Fibroblast of skin of back (primary cell): Measurements from ENCODE around the gene MED12.
"Not testable (repeated sequence)": the region's sequence is repeated elsewhere in the genome, so short reads cannot be mapped to it uniquely, and the experiment has no call there.

Experiments
- DNase-seq: peaks from one replicate; pipeline ENCODE4 v3.0.0-alpha.2; 2013

The MED12 gene

GRCh38 chrX:71166461-71166860 is 48.1 kb downstream of the MED12 start:
- no peak for DNase-seq

DNA sequence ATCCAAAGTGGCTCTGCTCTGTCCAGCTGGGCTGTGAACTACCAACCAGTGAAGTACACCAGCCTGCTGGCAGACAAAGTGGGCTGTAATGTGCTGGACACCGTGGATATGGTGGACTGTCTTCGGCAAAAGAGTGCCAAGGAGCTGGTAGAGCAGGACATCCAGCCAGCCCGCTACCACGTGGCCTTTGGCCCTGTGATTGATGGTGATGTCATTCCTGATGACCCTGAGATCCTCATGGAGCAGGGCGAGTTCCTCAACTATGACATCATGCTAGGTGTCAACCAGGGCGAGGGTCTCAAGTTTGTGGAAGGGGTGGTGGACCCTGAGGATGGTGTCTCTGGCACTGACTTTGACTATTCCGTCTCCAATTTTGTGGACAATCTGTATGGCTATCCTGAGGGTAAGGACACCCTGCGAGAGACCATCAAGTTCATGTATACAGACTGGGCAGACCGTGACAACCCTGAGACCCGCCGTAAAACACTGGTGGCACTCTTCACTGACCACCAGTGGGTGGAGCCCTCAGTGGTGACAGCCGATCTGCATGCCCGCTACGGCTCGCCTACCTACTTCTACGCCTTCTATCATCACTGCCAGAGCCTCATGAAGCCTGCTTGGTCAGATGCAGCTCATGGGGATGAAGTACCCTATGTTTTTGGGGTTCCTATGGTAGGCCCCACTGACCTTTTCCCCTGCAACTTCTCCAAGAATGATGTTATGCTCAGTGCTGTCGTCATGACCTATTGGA is 48.8 kb downstream of the MED12 start:
- no peak for DNase-seq

DNA sequence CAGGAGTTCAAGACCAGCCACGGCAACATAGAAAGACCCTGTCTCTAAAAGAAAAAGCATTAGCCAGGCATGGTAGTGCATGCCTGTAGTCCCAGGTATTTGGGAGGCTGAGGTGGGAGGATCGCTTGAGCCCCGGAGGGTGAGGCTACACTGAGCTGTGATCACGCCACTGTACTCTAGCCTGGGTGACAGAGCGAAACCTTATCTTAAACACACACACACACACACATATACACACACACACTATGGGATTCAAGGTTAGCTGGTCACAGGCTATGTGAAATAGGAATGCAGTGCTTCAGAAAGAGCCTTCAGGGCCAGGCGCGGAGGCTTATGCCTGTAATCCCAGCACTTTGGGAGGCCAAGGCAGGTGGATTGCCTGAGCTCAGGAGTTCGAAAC is 49.7 kb downstream of the MED12 start:
- DNase-seq, result no peak

GRCh38 chrX:71169586-71169985 is 51.2 kb downstream of the MED12 start:
- DNase-seq, result no peak

DNA sequence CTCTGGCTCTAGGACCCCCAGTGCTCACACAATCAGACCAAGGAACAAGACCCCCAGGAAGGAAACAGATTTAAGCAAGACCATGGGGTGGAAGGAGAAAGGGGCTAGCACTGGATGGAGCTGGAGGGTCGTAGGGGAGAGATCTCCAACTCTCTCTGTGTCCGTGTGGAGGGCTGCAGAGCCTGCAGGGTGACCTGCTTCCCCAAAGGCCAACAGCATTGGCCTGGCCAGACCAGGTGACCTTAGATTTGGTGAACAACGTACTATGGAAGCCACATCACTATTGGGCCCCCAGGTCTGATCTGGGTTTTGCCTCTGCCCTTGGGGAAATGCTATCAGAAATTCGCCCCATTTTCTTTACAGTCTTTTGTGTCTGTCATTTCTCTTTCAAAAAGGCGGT is 52.3 kb downstream of the MED12 start:
- no peak for DNase-seq

GRCh38 chrX:71171110-71171801 is 52.9 kb downstream of the MED12 start:
- no peak for DNase-seq

DNA sequence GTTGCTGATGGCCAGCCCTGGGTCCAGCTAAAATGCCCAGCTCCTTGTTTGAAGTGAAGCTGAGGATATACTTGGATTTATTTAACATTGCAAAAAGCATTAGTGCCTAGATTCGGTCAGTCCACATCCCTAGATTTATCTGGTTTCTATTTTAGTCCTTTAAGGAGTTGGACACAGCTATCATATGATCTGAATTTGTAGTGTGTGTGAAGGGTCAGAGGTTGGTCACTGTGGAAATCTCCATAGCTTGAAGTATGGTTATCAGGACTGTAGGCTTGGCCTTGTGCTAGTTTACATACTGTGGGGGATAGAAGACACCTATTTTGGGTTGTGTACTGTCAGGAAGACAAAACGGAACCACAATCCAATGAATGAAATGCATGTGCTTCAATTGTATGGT is 55.0 kb downstream of the MED12 start:
- no peak for DNase-seq

DNA sequence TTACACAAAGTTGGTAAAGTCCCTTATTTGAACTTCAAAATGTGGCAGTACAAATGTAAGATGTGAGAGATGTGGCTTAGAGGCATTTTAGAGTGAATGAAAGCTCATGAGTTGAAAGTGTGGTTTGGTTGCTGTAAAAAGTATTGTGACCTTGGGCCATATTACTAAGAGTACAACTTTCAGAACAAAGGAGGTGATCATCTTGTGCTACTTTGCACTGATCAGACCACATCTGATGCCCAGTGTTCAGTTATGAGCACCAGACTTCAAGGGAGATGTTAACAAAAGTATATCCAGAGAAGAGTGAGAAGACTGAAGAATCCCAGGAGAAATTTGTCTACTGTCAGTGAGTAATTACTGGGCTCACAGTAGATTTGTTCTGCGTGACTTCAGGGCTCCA is 56.4 kb downstream of the MED12 start:
- no peak for DNase-seq

GRCh38 chrX:71175531-71175930 is 57.1 kb downstream of the MED12 start:
- DNase-seq, result no peak

DNA sequence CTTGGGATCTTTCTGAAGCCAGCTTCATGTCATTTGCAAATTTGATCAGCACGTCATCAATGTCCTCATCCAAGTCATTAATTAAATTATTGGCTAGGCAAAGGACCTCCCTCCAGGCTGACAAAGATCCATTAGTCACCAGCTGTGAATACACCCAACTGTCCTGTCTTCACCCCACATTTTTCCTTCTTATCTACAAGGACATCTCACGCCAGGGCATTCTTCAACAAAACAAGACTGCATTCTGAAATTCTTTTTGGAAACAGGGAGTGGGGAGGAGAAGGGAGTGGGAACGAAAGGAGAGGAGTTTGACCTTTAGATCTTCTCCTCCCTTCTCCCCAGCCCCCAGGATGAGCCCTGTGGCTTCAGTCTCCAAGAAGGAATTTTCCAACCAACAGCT is 58.9 kb downstream of the MED12 start:
- DNase-seq, result peak; percentile 6

- DNase-seq, result peak; percentile 56
Observed at GRCh38 chrX:71178908-71179307, 60.5 kb downstream of the MED12 start.

DNA sequence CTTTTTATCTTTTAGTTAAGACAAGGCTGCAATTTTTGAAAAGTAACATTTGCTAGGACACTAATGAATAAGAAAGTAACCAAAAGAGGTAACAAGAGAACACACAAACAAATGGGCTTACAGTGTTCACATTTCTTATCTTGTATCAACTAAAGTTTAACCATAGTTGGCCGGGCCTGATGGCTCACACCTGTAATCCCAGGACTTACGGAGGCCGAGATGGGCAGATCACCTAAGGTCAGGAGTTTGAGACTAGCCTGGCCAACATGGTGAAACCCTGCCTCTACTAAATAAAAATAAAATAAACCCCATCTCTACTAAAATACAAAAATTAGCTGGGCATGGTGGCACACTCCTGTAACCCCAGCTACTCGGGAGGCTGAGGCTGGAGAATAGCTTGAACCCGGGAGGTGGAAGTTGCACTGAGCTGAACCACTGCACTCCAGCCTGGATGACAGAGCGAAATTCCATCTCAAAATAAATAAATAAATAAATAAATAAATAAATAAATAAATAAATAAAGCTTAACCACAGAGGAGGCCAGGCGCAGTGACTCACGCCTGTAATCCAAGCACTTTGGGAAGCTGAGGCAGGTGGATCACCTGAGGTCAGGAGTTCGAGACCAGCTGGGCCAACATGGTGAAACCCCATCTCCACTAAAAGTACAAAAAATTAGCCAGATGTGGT is 62.3 kb downstream of the MED12 start:
- not testable (repeated sequence) for DNase-seq

DNA sequence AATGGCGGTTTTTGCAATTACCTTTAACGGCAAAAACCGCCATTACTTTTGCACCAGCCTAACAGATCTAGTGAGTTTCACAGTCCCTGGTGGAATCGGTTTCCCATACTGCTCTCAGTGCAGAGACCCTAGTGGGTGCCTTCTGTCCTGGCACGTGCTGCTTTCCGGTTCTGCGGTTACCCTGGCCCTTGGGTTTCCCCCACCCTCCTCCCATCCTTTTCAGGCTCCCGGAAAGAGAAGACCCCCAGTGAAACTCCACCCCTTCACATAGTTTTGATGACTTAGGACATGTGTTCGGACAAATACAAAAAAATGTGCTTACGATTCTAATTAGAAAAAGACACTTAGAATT is 63.1 kb downstream of the MED12 start:
- DNase-seq, result no peak

- peak; percentile 98 for DNase-seq
Observed at GRCh38 chrX:71181910-71182799, 63.8 kb downstream of the MED12 start.

GRCh38 chrX:71182871-71183270 is 64.5 kb downstream of the MED12 start:
- no peak for DNase-seq

DNA sequence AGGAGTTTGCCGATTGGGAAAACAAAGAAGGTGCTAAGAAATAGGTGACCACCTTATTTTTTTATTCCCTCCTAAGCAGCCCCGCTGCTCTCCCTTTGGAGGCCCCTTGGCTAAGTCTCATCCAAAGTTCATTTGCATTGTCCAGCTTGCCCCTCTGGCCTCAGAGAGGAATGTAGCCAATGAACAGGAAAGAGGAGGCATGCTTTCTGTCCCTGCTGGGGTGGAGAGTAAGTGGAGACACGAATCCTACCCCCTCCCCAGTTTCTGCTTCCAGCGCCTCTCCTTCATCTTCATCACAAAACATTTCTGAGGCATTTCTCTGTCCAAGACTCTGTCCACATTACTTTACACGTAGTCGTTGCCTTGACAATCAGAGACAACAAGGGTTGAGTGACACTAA is 64.9 kb downstream of the MED12 start:
- DNase-seq, result no peak

GRCh38 chrX:71184092-71184491 is 65.7 kb downstream of the MED12 start:
- no peak for DNase-seq

GRCh38 chrX:71184803-71185495 is 66.6 kb downstream of the MED12 start:
- DNase-seq, result no peak

DNA sequence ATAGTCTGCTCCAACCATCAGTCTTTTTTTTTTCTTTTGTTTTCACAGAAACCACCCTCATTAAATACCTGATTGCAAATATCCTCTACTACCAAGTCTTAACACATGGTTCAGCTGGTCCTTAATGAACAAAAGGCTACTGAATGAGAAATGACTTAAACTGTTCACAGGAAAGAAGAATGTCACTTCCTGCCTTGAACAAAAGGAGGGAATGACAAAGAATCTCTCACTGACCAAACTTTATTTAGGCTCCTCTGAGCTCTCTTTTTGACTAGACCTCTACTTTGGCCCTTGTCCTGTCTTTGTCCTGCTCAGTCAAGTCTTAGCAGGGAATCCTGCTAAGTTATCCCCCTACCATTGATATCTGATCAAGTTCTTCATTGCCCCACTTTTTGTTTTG is 72.9 kb downstream of the MED12 start:
- no peak for DNase-seq
